ENCODE data around the gene DMXL1.

The DMXL1 gene

GRCh38 chr5:119070828-119071560, at the start of gene DMXL1:
Gene DMXL1, plus strand, starts transcription at chr5:119071087. Its CDS starts 483 bp downstream, at chr5:119071570.
- TF ChIP-seq CTCF (IDR thresholded peaks at IDR 0.05; ENCODE audit: low read depth, low read length) = no peak

DNA sequence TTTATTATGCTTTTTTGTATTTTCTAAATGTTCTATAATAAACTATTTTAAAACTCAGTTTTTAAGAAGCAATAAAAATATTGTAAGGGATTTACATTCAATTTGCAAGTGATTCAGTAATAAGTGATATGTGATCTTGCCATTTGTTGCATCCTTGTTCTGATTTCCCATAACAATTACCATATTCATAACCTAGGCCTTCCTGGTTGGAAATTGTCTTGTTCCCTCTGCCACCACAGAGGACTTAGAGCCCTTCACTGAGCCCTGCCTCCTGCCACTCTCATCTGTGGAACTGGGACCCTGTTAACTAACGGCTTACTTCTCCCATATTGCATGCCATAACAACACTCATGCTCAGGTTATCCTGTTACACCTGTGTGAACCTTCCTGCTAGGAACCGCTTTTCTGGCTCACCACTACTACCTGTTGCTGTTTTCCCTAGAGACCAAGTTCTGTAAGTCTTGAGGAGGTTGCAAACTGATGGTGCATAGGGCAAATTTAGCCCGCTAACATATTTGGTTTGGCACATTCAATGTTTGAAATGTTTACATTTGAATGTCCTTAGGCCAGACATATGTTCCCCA, 49.6 kb upstream of the DMXL1 start:
- H3K4me3 ChIP-seq (replicated peaks in 1 of 2; ENCODE audit: low read depth in 2 of 2, low read length in 2 of 2) = no peak overlapping the region
- DNase-seq (ENCODE audit: low read depth in 2 of 2) = no peak
- TF ChIP-seq CTCF (IDR thresholded peaks at IDR 0.05; ENCODE audit: low read depth, low read length) = no peak

More at GRCh38 chr5:119070828-119071560, at the start of gene DMXL1:
- peak; percentile 99 to 100 for DNase-seq (ENCODE audit: low read depth in 2 of 2)
- peak within 1 kb of the TSS; percentile 98 to 99 for H3K4me3 ChIP-seq (replicated peaks in 1 of 2; ENCODE audit: low read depth in 2 of 2, low read length in 2 of 2)

DNA sequence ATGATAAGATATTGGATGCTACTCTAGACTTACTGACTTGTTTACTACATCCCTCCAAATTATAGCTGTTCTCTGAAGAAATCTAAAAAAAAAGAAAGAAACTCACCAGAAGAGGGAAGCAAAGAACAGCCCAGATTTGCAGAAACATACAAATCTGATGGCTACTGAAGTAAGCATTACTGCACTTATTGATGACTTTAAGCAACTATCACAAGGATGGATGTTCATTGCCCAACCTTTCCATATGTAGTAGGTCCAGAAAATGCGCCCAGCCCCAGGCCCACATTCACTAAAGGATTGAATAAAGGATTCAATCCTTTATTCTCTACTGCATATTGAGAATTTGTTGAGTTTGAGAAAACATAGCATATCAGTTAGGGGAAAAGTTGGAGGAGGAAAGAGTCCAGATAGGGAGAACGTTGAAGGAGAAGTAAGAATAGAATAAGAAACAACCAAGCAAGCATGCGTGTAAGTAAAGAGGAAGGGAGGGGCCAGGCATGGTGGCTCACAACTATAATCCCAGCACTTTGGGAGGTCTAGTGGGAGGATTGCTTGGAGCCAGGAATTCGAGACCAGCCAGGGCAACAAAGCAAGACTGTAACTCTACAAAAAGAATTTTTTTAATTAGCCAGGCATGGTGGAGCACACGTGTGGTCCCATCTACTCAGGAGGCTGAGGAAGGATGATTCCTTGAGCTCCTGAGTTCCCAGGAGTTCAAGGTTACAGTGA, 48.7 kb upstream of the DMXL1 start:
- TF ChIP-seq CTCF (IDR thresholded peaks at IDR 0.05; ENCODE audit: low read depth, low read length) = peak; percentile 41
- H3K4me3 ChIP-seq (replicated peaks in 1 of 2; ENCODE audit: low read depth in 2 of 2, low read length in 2 of 2) = no peak overlapping the region
- peak; percentile 64 to 70 for DNase-seq (ENCODE audit: low read depth in 2 of 2)

- TF ChIP-seq CTCF (IDR thresholded peaks at IDR 0.05; ENCODE audit: low read depth, low read length) = no peak
- DNase-seq (ENCODE audit: low read depth in 2 of 2) = no peak
- no peak overlapping the region for H3K4me3 ChIP-seq (replicated peaks in 1 of 2; ENCODE audit: low read depth in 2 of 2, low read length in 2 of 2)
These were observed 48.1 kb upstream of the DMXL1 start for GRCh38 chr5:119022773-119023172.

GRCh38 chr5:119028575-119028974, 42.3 kb upstream of the DMXL1 start:
- peak in 1 of 2 donors; percentile 4 for DNase-seq (ENCODE audit: low read depth in 2 of 2)
- no peak overlapping the region for H3K4me3 ChIP-seq (replicated peaks in 1 of 2; ENCODE audit: low read depth in 2 of 2, low read length in 2 of 2)
- TF ChIP-seq CTCF (IDR thresholded peaks at IDR 0.05; ENCODE audit: low read depth, low read length) = no peak

GRCh38 chr5:119031011-119031886, 39.6 kb upstream of the DMXL1 start:
- no peak for DNase-seq (ENCODE audit: low read depth in 2 of 2)
- no peak overlapping the region for H3K4me3 ChIP-seq (replicated peaks in 1 of 2; ENCODE audit: low read depth in 2 of 2, low read length in 2 of 2)
- no peak for TF ChIP-seq CTCF (IDR thresholded peaks at IDR 0.05; ENCODE audit: low read depth, low read length)
